ENCODE data around the gene EIF4EBP3. TPM values are rescaled to one million over a fixed set of nuclear protein-coding genes. Genes with fewer than 3 reads are reported as not detected.
"Not testable (repeated sequence)": the region's sequence is repeated elsewhere in the genome, so short reads cannot be mapped to it uniquely, and the experiment has no call there.

EIF4EBP3 gene
- total RNA-seq, 1 experiment from 2014 or later = 0.28 TPM

DNA sequence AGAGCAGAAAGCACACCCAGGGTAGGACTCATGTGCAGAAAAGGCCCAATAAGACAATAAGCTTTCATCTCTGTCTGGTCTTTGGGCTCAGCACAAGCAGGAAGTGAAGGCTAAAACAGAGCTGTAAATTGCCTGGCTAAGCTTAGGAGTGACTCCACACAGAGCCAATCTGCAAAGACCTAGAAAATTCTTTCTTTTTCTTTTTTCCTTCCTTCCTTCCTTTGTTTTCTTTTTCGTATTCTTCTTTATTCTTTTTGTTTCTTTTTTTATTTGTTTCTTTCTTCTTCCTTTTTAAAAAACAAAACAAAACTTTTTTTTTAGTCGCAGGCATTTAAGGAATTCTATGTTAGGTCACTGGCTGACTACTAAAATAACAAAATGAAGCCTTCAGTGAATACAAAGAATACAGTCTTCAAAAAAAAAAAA lies 29.3 kb downstream of the EIF4EBP3 start:
- Histone ChIP-seq H3K4me3 (ENCODE audit: insufficient read depth, low read depth, low read length) (no peak overlapping the region), H3K36me3 (replicated peaks; ENCODE audit: control insufficient read depth, insufficient read depth, low read length) (no peaks in the 10 kb centered on the region), H3K27me3 (ENCODE audit: control insufficient read depth, insufficient read depth, low read length) (no peaks in the 10 kb centered on the region)
- no peak for DNase-seq

DNA sequence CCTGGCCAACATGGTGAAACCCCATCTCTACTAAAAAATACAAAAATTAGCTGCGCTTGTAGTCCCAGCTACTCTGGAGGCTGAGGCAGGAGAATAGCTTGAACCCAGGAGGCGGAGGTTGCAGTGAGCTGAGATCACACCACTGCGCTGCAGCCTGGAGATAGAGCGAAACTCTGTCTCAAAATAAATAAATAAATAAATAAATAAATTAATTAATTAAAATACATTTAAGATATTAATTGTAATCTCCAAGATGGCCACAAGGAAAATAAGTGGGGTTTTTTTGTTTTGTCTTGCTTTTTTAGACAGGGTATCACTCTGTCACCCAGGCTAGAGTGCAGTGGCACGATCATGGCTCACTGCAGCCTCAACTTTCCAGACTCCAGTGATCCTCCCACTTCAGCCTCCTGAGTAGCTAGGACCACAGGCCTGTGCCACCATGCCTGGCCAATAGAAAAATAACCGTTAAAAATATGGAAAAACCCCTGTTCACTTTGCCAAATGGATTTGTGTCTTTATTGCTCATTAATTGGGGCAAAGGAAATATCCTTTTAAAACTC lies 31.8 kb downstream of the EIF4EBP3 start:
- H3K4me3 ChIP-seq (ENCODE audit: insufficient read depth, low read depth, low read length); DNase-seq; H3K36me3 ChIP-seq (replicated peaks; ENCODE audit: control insufficient read depth, insufficient read depth, low read length); H3K27me3 ChIP-seq (ENCODE audit: control insufficient read depth, insufficient read depth, low read length): not testable (repeated sequence)

DNA sequence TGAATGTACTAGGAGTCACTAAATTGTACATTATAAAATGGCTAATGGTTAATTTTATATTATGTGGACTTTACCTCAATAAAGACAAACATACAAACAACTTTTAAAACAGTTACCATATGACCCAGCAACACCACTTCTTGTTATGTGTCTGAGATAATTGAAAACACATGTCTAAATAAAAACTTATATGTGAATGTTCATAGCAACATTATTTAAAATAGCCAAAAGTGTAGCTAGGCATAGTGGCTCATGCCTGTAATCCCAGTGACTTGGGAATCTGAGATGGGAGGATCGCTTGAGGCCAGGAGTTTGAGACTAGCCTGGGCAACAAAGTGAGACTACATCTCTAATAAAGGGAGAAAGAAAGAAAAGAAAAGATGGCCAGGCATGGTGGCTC lies 40.0 kb downstream of the EIF4EBP3 start:
- Histone ChIP-seq H3K27me3 (ENCODE audit: control insufficient read depth, insufficient read depth, low read length) (no peaks in the 10 kb centered on the region), H3K36me3 (replicated peaks; ENCODE audit: control insufficient read depth, insufficient read depth, low read length) (no peaks in the 10 kb centered on the region), H3K4me3 (ENCODE audit: insufficient read depth, low read depth, low read length) (no peak overlapping the region)
- no peak for DNase-seq

DNA sequence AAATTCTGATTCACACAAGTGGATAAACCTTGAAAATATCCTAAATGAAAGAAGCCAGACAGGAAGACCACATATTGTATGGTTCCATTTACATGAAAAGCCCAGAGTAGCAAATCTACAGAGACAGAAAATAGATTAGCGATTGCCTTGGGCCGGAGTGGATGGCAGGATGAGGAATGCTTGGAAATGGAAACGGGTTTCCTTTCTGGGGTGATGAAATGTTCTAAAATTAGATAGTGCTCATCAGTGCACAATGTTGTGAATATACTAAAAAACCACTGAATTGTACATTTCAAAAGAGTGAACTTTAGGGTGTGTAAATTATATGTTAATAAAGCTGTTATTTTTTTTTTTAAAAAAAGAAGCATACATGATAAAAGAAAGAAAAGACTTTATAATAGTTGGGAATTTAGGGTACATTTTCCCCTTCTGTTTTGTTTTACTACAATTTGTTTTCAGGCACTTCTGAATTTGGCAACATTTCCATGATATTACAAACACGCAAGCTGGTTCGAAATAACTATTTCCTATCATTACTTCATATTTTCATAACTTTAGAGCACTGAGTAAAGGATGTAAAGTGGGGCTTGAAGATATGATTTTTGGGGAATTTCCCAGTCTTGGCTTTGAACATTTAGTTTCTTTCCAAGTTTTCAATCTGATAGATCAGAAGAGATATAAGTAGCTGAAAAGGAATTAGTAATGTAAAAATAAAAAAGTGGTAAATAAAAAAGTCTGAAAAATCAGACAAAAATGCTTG lies 41.0 kb downstream of the EIF4EBP3 start:
- DNase-seq = no peak
- H3K27me3 ChIP-seq (ENCODE audit: control insufficient read depth, insufficient read depth, low read length) = no peaks in the 10 kb centered on the region
- no peak overlapping the region for H3K4me3 ChIP-seq (ENCODE audit: insufficient read depth, low read depth, low read length)
- no peaks in the 10 kb centered on the region for H3K36me3 ChIP-seq (replicated peaks; ENCODE audit: control insufficient read depth, insufficient read depth, low read length)

DNA sequence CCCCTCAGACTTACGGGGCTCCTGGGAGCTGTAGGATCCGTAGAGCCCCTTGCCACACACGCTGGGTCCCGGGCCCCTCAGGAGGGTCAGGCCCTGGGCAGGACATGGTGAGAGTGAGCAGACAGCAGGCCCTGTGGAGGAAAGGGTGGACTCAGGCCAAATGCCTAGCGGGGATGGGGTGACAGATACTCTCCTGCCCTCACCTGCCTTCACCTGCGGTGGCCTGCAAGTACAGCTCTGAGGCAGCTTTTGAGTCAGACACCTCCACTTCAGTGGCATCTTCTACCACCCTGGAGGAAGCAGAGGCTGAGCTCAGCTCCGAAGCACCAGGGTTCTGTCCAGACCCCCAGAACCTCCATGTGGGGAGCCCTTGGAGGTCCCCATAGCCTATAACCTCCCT lies 43.4 kb downstream of the EIF4EBP3 start:
- DNase-seq = no peak
- H3K36me3 ChIP-seq (replicated peaks; ENCODE audit: control insufficient read depth, insufficient read depth, low read length) = no peaks in the 10 kb centered on the region

DNA sequence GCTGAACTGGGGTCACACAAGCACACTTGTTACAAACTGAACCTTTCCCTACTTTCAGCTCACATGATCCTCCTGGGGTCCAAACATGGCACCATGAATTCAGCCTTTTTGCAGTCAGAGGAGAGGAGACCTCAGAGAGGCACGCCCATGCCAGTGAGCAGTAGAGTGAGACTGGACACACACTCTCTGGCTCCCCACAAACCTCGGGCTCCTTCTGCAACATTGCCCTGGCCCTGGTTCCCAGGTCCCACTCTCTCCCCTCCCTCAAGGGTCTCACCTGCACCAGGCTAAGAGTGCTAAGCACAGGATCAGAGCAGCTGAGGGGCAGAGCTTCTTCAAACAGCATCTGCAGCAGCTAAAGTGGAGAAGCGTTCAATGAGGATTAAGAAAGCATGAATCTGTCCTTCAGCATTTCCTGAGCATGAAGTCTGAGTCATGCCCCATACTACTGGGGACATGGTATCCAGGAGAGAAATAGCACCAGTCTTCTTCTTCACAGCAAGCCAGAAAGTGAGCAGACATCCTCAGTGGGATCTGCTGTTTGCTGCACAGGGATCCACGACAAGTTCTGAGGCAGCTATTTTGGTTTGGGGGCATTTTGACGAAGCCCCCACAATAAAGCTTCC lies 44.4 kb downstream of the EIF4EBP3 start:
- DNase-seq = no peak
- Histone ChIP-seq H3K36me3 (replicated peaks; ENCODE audit: control insufficient read depth, insufficient read depth, low read length) (no peaks in the 10 kb centered on the region), H3K4me3 (ENCODE audit: insufficient read depth, low read depth, low read length) (no peak overlapping the region)

More for the DNA sequence above, 43.4 kb downstream of the EIF4EBP3 start:
- no peaks in the 10 kb centered on the region for H3K27me3 ChIP-seq (ENCODE audit: control insufficient read depth, insufficient read depth, low read length)
- H3K4me3 ChIP-seq (ENCODE audit: insufficient read depth, low read depth, low read length) = no peak overlapping the region

DNA sequence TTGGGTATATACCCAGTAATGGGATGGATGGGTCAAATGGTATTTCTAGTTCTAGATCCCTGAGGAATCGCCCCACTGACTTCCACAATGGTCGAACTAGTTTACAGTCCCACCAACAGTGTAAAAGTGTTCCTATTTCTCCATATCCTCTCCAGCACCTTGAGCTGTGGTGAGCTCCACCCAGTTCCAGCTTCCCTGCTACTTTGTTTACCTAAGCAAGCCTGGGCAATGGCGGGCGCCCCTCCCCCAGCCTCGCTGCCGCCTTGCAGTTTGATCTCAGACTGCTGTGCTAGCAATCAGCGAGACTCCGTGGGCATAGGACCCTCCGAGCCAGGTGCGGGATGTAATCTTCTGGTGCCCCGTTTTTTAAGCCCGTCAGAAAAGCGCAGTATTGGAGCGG lies 45.6 kb downstream of the EIF4EBP3 start:
- peak overlapping the region; percentile 29 for H3K4me3 ChIP-seq (ENCODE audit: insufficient read depth, low read depth, low read length)
- H3K36me3 ChIP-seq (replicated peaks; ENCODE audit: control insufficient read depth, insufficient read depth, low read length); H3K27me3 ChIP-seq (ENCODE audit: control insufficient read depth, insufficient read depth, low read length); DNase-seq: not testable (repeated sequence)

More for the DNA sequence above, 44.4 kb downstream of the EIF4EBP3 start:
- no peaks in the 10 kb centered on the region for H3K27me3 ChIP-seq (ENCODE audit: control insufficient read depth, insufficient read depth, low read length)

DNA sequence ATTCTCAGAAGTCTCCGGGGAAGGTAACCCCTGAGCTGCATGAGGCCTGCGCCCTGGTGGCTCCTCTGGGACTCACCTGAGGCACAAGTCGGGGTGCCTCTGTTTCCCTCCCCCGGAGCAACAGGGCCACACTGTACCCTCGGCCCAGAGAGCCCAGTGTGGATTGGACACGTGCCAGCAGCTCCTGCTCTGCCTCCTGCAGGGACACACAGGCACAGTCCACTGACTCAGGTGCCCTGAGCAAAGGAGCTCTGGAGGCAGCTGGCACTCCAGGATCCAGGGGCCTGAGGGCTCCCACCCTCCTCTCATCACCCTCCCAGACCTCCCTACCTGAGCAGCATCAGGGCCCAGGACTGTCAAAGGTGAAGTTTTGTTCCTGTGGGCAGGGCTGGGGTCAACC lies 46.7 kb downstream of the EIF4EBP3 start:
- no peak for DNase-seq
- H3K4me3 ChIP-seq (ENCODE audit: insufficient read depth, low read depth, low read length) = no peak overlapping the region
- H3K27me3 ChIP-seq (ENCODE audit: control insufficient read depth, insufficient read depth, low read length) = no peaks in the 10 kb centered on the region

DNA sequence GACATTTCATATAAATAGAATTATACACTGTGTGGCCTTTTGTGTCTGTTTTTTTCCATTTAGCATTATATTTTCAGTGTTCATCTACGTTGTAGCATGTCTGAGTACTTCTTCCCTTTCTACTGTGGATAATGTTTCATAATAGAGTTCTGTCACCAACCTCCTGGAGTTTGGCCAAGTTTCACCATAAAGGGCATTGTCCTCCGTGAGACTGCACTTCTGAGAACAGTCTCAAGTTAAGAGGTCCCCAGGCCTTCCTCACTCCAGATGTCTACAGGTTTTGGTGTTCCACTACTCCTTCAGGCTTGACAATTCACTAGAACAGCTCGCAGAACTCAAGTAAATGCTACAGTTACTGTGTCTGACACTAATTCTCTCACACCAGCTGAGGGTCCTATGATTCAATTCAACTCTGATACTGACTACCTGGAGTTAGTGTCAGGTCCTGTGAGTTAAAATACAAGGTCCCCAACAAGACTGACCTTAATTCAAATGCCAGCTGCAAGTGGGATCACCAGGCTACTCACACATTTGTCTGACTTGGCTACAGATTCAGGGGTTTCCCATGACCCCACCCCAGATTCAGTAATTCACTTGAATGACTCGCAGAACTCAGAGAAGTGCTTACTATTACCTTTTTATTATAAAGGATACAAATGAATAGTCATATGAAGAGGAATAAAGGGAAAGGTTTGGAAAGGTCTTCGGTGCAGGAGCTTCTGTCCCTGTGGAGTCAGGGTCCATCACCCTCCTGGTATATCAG lies 48.3 kb downstream of the EIF4EBP3 start:
- H3K4me3 ChIP-seq (ENCODE audit: insufficient read depth, low read depth, low read length) = no peak overlapping the region
- H3K27me3 ChIP-seq (ENCODE audit: control insufficient read depth, insufficient read depth, low read length) = no peaks in the 10 kb centered on the region
- DNase-seq = no peak
- no peaks in the 10 kb centered on the region for H3K36me3 ChIP-seq (replicated peaks; ENCODE audit: control insufficient read depth, insufficient read depth, low read length)

More for the DNA sequence above, 46.7 kb downstream of the EIF4EBP3 start:
- H3K36me3 ChIP-seq (replicated peaks; ENCODE audit: control insufficient read depth, insufficient read depth, low read length) = no peaks in the 10 kb centered on the region

DNA sequence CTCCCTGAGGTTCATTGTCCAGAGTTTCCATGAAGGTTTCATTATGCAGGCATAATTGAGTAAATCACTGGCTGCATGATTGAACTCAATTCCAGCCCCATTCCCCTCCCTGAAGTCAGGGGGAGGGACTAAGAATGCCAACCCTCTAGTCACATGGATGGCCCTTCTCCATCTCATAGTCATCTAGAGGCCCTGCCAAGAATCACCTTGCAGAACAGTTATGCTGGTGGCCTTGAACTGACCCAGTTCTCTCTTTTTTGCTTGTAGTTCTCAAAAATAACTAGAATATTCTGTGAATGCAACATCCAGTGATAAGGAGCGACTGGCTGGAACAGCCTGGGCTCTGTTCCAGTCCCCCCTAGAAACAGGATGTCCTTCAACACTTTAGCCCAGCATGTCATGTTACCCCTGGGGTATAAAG lies 48.9 kb downstream of the EIF4EBP3 start:
- no peaks in the 10 kb centered on the region for H3K36me3 ChIP-seq (replicated peaks; ENCODE audit: control insufficient read depth, insufficient read depth, low read length)
- H3K4me3 ChIP-seq (ENCODE audit: insufficient read depth, low read depth, low read length) = no peak overlapping the region
- H3K27me3 ChIP-seq (ENCODE audit: control insufficient read depth, insufficient read depth, low read length) = no peaks in the 10 kb centered on the region
- DNase-seq = no peak

DNA sequence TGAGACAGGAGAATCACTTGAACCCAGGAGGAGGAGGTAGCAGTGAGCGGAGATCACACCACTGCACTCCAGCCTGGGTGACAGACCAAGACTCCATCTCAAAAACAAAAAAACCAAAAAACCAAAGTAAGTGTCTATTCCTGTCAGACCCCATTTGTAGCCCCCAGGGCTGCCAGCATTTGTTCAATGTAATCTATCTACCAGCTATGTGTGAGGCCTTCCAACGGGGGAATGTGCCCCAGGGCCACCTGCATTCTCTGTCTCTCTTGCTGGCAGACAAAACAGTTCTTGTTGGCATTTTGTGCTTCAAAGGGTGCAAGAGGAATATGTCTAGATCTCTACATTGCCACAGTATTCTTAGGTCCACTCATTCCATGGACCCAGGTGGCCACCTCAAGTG lies 51.4 kb downstream of the EIF4EBP3 start:
- no peaks in the 10 kb centered on the region for H3K36me3 ChIP-seq (replicated peaks; ENCODE audit: control insufficient read depth, insufficient read depth, low read length)
- DNase-seq = no peak
- H3K4me3 ChIP-seq (ENCODE audit: insufficient read depth, low read depth, low read length) = no peak overlapping the region
- no peaks in the 10 kb centered on the region for H3K27me3 ChIP-seq (ENCODE audit: control insufficient read depth, insufficient read depth, low read length)

Other genes with a start within 250 kb of the EIF4EBP3 start
- 81.8 and 82.9 TPM in 2 replicates for gene PFDN1, start 244.6 kb upstream of the EIF4EBP3 start, total RNA-seq (2014; rRNA removed; shearing (Covaris generic))
- 1.6 and 2.3 TPM in 2 replicates for gene HBEGF, start 201.1 kb upstream of the EIF4EBP3 start, total RNA-seq (2014; rRNA removed; shearing (Covaris generic))
- gene SLC4A9, start 187.5 kb upstream of the EIF4EBP3 start, total RNA-seq (2014; rRNA removed; shearing (Covaris generic)) = 0.33 TPM in 1 of 2 replicates, not detected in the other
- gene ANKHD1, start 145.8 kb upstream of the EIF4EBP3 start, total RNA-seq (2014; rRNA removed; shearing (Covaris generic)) = 49.2 and 58.0 TPM in 2 replicates
- 26.7 and 36.4 TPM in 2 replicates for gene SRA1, start 9.8 kb downstream of the EIF4EBP3 start, total RNA-seq (2014; rRNA removed; shearing (Covaris generic))
- 9.2 and 24.0 TPM in 2 replicates for gene APBB3, start 16.9 kb downstream of the EIF4EBP3 start, total RNA-seq (2014; rRNA removed; shearing (Covaris generic))
- 22.6 and 31.7 TPM in 2 replicates for gene SLC35A4, start 17.2 kb downstream of the EIF4EBP3 start, total RNA-seq (2014; rRNA removed; shearing (Covaris generic))
- gene CD14, start 85.5 kb downstream of the EIF4EBP3 start, total RNA-seq (2014; rRNA removed; shearing (Covaris generic)) = 0.21 TPM in 1 of 2 replicates, not detected in the other
- 27.1 and 34.4 TPM in 2 replicates for gene TMCO6, start 91.8 kb downstream of the EIF4EBP3 start, total RNA-seq (2014; rRNA removed; shearing (Covaris generic))
- gene NDUFA2, start 100.0 kb downstream of the EIF4EBP3 start, total RNA-seq (2014; rRNA removed; shearing (Covaris generic)) = 136 and 144 TPM in 2 replicates
- gene IK, start 100.2 kb downstream of the EIF4EBP3 start, total RNA-seq (2014; rRNA removed; shearing (Covaris generic)) = 55.5 and 76.3 TPM in 2 replicates
- 15.7 and 24.0 TPM in 2 replicates for gene WDR55, start 117.2 kb downstream of the EIF4EBP3 start, total RNA-seq (2014; rRNA removed; shearing (Covaris generic))
- 0.83 and 0.85 TPM in 2 replicates for gene DND1, start 125.9 kb downstream of the EIF4EBP3 start, total RNA-seq (2014; rRNA removed; shearing (Covaris generic))
- 45.3 and 46.6 TPM in 2 replicates for gene HARS1, start 143.7 kb downstream of the EIF4EBP3 start, total RNA-seq (2014; rRNA removed; shearing (Covaris generic))
- gene HARS2, start 143.8 kb downstream of the EIF4EBP3 start, total RNA-seq (2014; rRNA removed; shearing (Covaris generic)) = 31.8 and 33.5 TPM in 2 replicates
- gene ZMAT2, start 152.8 kb downstream of the EIF4EBP3 start, total RNA-seq (2014; rRNA removed; shearing (Covaris generic)) = 42.3 and 42.7 TPM in 2 replicates
- not detected in 2 replicates for gene PCDHA1, start 238.5 kb downstream of the EIF4EBP3 start, total RNA-seq (2014; rRNA removed; shearing (Covaris generic))
- not detected in 2 replicates for gene PCDHA2, start 247.2 kb downstream of the EIF4EBP3 start, total RNA-seq (2014; rRNA removed; shearing (Covaris generic))